ENCODE measurements around the gene GALNT1.

- TF ChIP-seq CTCF (conservative IDR thresholded peaks at IDR 0.05; ENCODE audit: low read depth, low read length): no peak
- TF ChIP-seq RAD21 (IDR thresholded peaks at IDR 0.05; ENCODE audit: low read length): no peak
- TF ChIP-seq MAZ (IDR thresholded peaks at IDR 0.05; ENCODE audit: borderline replicate concordance, low read depth, low read length): no peak
- no peak for TF ChIP-seq CEBPB (IDR thresholded peaks at IDR 0.05; ENCODE audit: low read depth, low read length)
- TF ChIP-seq POLR2A (IDR thresholded peaks at IDR 0.05; ENCODE audit: low read depth, low read length): no peak
- TF ChIP-seq RCOR1 (IDR thresholded peaks at IDR 0.05; ENCODE audit: insufficient replicate concordance, low read length): no peak
Observed at GRCh38 chr18:35603008-35603407, 21.5 kb downstream of the GALNT1 start.
